HCT116 (cell line): Measurements from ENCODE around the gene DTX1. TPM values are rescaled to one million over a fixed set of nuclear protein-coding genes. Genes with fewer than 3 reads are reported as not detected.

Experiments used
- ATAC-seq: fragments of 200-7000 bp; cut with Tn5 transposase; 2 replicates; pipeline ENCODE4 v1.9.1; 2020; ENCODE audit warnings: mild to moderate bottlenecking, moderate library complexity
- BruUV-seq: library from RNA; stranded (reverse); fragments of 400-500 nt; replicated peaks from 2 replicates; lab custom pipeline; 2021; lab: Mats Ljungman, UMichigan
- CTCF ChIA-PET: fragments of 300-600 bp; sonication (Branson Sonifier 250); formaldehyde crosslinking; loops from one replicate; lab custom pipeline; 2021; ENCODE audit warnings: antibody characterized with exemption; lab: Charles Lee
- POLR2A ChIA-PET: fragments of 300-600, 350-600 bp; sonication (Branson Sonifier 250); formaldehyde crosslinking; loops from one replicate; lab custom pipeline; 2021; ENCODE audit warnings: antibody characterized with exemption; lab: Charles Lee
- RAD21 ChIA-PET, 2 experiments: fragments of 300-600 bp; sonication (Branson Sonifier 250); formaldehyde crosslinking; loops; one replicate each; lab custom pipeline; 2023; ENCODE audit warnings: low total read pairs in 2 of 2; ENCODE audit not compliant: uncharacterized antibody in 2 of 2, unreplicated experiment in 2 of 2, low non-redundant PET in 1 of 2; lab: Charles Lee
- DNase-seq: peaks from one replicate; pipeline ENCODE4 v3.0.0-alpha.2; 2010; ENCODE audit warnings: low read depth, low spot score
- H2AFZ ChIP-seq: fragments of 200-600 bp; shearing (Covaris generic), sonication (generic); 2 replicates; pipeline ENCODE4 v1.6.1; 2017; ENCODE audit warnings: low read depth, mixed run types, mixed read lengths, antibody characterized with exemption, low read length; ENCODE audit not compliant: poor library complexity, severe bottlenecking
- H3K27ac ChIP-seq: 2 replicates; pipeline ENCODE4 v1.5.1; 2012; ENCODE audit warnings: low read depth, low read length
- H3K27me3 ChIP-seq: fragments of 200-600 bp; sonication (generic); 2 replicates; pipeline ENCODE4 v1.6.1; 2016; ENCODE audit warnings: mixed run types, low read length, mixed read lengths; ENCODE audit not compliant: insufficient read depth
- H3K36me3 ChIP-seq, 2 experiments: fragments of 200-500 bp in 1 of 2; fragments of 200-600 bp in 1 of 2; sonication (Bioruptor generic) in 1 of 2; sonication (generic) in 1 of 2; 2 replicates each; pipeline versions ENCODE4 v1.5.1 to v1.6.1; 2014 to 2016; ENCODE audit warnings: low read length in 2 of 2, inconsistent platforms in 1 of 2, mixed read lengths in 1 of 2, mixed run types in 1 of 2; ENCODE audit not compliant: insufficient read depth in 2 of 2, control insufficient read depth in 1 of 2
- H3K4me1 ChIP-seq, 2 experiments: fragments of 200-600 bp in 1 of 2; sonication (generic) in 1 of 2; 2 replicates each; pipeline versions ENCODE4 v1.5.1 to v1.6.1; 2012 to 2017; ENCODE audit warnings: low read length in 2 of 2, inconsistent platforms in 1 of 2, mild to moderate bottlenecking in 1 of 2, mixed read lengths in 1 of 2, mixed run types in 1 of 2, moderate library complexity in 1 of 2; ENCODE audit not compliant: insufficient read depth in 2 of 2, control insufficient read depth in 1 of 2
- H3K4me2 ChIP-seq: fragments of 200-600 bp; sonication (generic); 2 replicates; pipeline ENCODE4 v1.6.1; 2017; ENCODE audit warnings: mixed run types, low read length, mixed read lengths
- H3K4me3 ChIP-seq, 2 experiments: fragments of 200-600 bp in 1 of 2; sonication (generic) in 1 of 2; replicated peaks in 1 of 2; 2 replicates each; pipeline ENCODE4 v1.5.1; 2011 to 2016; ENCODE audit warnings: low read length in 2 of 2, control low read depth in 1 of 2, low read depth in 1 of 2, mild to moderate bottlenecking in 1 of 2, mixed read lengths in 1 of 2, mixed run types in 1 of 2
- H3K79me2 ChIP-seq: fragments of 200-600 bp; sonication (generic); 2 replicates; pipeline ENCODE4 v1.6.1; 2017; ENCODE audit warnings: mild to moderate bottlenecking, mixed run types, low read length, moderate library complexity, mixed read lengths; ENCODE audit not compliant: insufficient read depth
- H3K9ac ChIP-seq: fragments of 200-600 bp; sonication (generic); 2 replicates; pipeline ENCODE4 v1.6.1; 2016; ENCODE audit warnings: low read length, mixed read lengths
- H3K9me2 ChIP-seq: fragments of 200-600 bp; sonication (generic), shearing (Covaris generic); 2 replicates; pipeline ENCODE4 v1.6.1; 2017; ENCODE audit warnings: mixed run types, mild to moderate bottlenecking, moderate library complexity; ENCODE audit not compliant: insufficient read depth
- H3K9me3 ChIP-seq, 2 experiments: fragments of 200-500 bp in 1 of 2; fragments of 200-600 bp in 1 of 2; sonication (Bioruptor generic) in 1 of 2; sonication (generic) in 1 of 2; 2 replicates each; pipeline ENCODE4 v1.6.1; 2014 to 2017; ENCODE audit warnings: low read length in 2 of 2, mixed read lengths in 2 of 2, inconsistent platforms in 1 of 2, low read depth in 1 of 2, mild to moderate bottlenecking in 1 of 2, mixed run types in 1 of 2, moderate library complexity in 1 of 2; ENCODE audit not compliant: control insufficient read depth in 1 of 2, insufficient read depth in 1 of 2
- H4K20me1 ChIP-seq: fragments of 200-600 bp; sonication (generic), shearing (Covaris generic); 2 replicates; pipeline ENCODE4 v1.6.1; 2017; ENCODE audit warnings: mixed run types, mild to moderate bottlenecking, moderate library complexity; ENCODE audit not compliant: insufficient read depth
- CEBPB ChIP-seq: IDR thresholded peaks from 2 replicates; pipeline ENCODE4 v1.6.1; 2012; ENCODE audit warnings: low read depth
- EGR1 ChIP-seq: IDR thresholded peaks from 2 replicates; pipeline ENCODE4 v1.6.1; 2012; ENCODE audit warnings: low read depth
- EZH2phosphoT487 ChIP-seq: fragments of 200-600 bp; IDR thresholded peaks from 2 replicates; pipeline ENCODE4 v1.6.1; 2018; ENCODE audit warnings: antibody characterized with exemption, borderline replicate concordance
- FOSL1 ChIP-seq: IDR thresholded peaks from 2 replicates; pipeline ENCODE4 v1.6.1; 2012; ENCODE audit warnings: low read depth
- JUND ChIP-seq: IDR thresholded peaks from 2 replicates; pipeline ENCODE4 v1.6.1; 2012
- SIN3A ChIP-seq: IDR thresholded peaks from 2 replicates; pipeline ENCODE4 v1.6.1; 2012; ENCODE audit warnings: low read depth
- SP1 ChIP-seq: IDR thresholded peaks from 2 replicates; pipeline ENCODE4 v1.6.1; 2012; ENCODE audit warnings: low read depth
- TCF7L2 ChIP-seq: IDR thresholded peaks from 2 replicates; pipeline ENCODE4 v1.7.0; 2011; ENCODE audit warnings: borderline replicate concordance, inconsistent platforms; ENCODE audit not compliant: insufficient read depth, insufficient read length; ENCODE audit errors: extremely low read depth
- YY1 ChIP-seq: IDR thresholded peaks from 2 replicates; pipeline ENCODE4 v1.6.1; 2011; ENCODE audit warnings: low read length, low read depth, moderate library complexity, mild to moderate bottlenecking; ENCODE audit not compliant: insufficient replicate concordance; ENCODE audit errors: extremely low read depth
- intact Hi-C: fragments of 100-400 bp; cut with micrococcal nuclease; formaldehyde crosslinking; loops from 2 replicates; pipeline ENCODE4 v1.10.0; 2022
- total RNA-seq: library from RNA; stranded (reverse); gene quantifications from one replicate; pipeline ENCODE4 v1.2.1, GENCODE V29; 2021; ENCODE audit not compliant: unreplicated experiment
- TF ChIP-seq, protein P1 (sequence below): IDR thresholded peaks from 2 replicates; pipeline ENCODE4 v1.6.1; 2012
- TF ChIP-seq, protein P2 (sequence below): IDR thresholded peaks from 2 replicates; pipeline ENCODE4 v1.6.1; 2012
- TF ChIP-seq, protein P3 (sequence below): IDR thresholded peaks from 2 replicates; pipeline ENCODE4 v1.6.1; 2012; ENCODE audit warnings: low read depth

DTX1 gene
- total RNA-seq, 1 experiment from 2014 or later: not detected

DNA sequence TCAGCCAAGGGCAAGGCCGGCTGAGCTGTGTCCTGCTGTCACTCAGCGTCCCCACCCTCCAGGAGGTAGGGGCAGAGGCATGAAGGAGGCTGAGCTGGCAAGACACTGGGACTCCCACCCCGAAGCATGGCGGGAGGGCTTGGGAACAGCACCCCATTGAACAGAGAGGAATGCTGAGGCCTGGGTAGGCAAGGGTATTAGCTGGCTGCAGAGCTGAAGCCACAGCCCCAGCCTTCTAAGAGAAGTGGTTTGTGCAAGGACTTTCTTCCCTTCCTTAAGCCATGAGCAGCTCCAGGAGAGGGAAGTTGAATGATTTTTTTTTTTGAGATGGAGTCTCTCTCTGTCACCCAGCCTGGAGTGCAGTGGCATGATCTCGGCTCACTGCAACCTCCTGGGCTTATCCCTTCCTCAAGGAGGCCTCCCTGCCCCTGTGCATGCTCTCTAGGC lies 86.4 kb downstream of the DTX1 start:
- H3K27ac ChIP-seq: no peak overlapping the region
- intact Hi-C loops: no loop called here
- no peak overlapping the region for H3K4me3 ChIP-seq
- H3K4me2 ChIP-seq: no peak overlapping the region
- H3K4me1 ChIP-seq: peaks cover 0 to 12% of the 10 kb centered on the region in 2 experiments; a peak in 1 of 4 replicates
- DNase-seq (no peak), ATAC-seq (no peak; the same call in 1 of the 2 replicates)
- H3K36me3 ChIP-seq: no peaks in the 10 kb centered on the region
- CTCF ChIA-PET: interaction anchor here (1.2 kb wide), 1 partner anchor 10 kb away, joined by 3 read pairs; no protein-coding TSS in a partner anchor
- no TSS peak for BruUV-seq
- H3K79me2 ChIP-seq: no peaks in the 10 kb centered on the region
- no peaks in the 10 kb centered on the region for H3K27me3 ChIP-seq
- H4K20me1 ChIP-seq: no peaks in the 10 kb centered on the region
- H3K9me3 ChIP-seq: no peaks in the 10 kb centered on the region
- RAD21 ChIA-PET: no interaction called here
- no peak overlapping the region for H3K9ac ChIP-seq
- POLR2A ChIA-PET: no interaction called here
- no peaks in the 10 kb centered on the region for H3K9me2 ChIP-seq
- no peak for TF ChIP-seq TCF7L2
- TF ChIP-seq, protein P1, sequence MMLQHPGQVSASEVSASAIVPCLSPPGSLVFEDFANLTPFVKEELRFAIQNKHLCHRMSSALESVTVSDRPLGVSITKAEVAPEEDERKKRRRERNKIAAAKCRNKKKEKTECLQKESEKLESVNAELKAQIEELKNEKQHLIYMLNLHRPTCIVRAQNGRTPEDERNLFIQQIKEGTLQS: no peak
- TF ChIP-seq EGR1: no peak
- TF ChIP-seq, protein P2, sequence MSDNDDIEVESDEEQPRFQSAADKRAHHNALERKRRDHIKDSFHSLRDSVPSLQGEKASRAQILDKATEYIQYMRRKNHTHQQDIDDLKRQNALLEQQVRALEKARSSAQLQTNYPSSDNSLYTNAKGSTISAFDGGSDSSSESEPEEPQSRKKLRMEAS: no peak
- TF ChIP-seq FOSL1: no peak
- TF ChIP-seq YY1: no peak
- TF ChIP-seq, protein P3, sequence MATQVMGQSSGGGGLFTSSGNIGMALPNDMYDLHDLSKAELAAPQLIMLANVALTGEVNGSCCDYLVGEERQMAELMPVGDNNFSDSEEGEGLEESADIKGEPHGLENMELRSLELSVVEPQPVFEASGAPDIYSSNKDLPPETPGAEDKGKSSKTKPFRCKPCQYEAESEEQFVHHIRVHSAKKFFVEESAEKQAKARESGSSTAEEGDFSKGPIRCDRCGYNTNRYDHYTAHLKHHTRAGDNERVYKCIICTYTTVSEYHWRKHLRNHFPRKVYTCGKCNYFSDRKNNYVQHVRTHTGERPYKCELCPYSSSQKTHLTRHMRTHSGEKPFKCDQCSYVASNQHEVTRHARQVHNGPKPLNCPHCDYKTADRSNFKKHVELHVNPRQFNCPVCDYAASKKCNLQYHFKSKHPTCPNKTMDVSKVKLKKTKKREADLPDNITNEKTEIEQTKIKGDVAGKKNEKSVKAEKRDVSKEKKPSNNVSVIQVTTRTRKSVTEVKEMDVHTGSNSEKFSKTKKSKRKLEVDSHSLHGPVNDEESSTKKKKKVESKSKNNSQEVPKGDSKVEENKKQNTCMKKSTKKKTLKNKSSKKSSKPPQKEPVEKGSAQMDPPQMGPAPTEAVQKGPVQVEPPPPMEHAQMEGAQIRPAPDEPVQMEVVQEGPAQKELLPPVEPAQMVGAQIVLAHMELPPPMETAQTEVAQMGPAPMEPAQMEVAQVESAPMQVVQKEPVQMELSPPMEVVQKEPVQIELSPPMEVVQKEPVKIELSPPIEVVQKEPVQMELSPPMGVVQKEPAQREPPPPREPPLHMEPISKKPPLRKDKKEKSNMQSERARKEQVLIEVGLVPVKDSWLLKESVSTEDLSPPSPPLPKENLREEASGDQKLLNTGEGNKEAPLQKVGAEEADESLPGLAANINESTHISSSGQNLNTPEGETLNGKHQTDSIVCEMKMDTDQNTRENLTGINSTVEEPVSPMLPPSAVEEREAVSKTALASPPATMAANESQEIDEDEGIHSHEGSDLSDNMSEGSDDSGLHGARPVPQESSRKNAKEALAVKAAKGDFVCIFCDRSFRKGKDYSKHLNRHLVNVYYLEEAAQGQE: no peak
- no peak for TF ChIP-seq JUND
- no peak for TF ChIP-seq SIN3A
- TF ChIP-seq CEBPB: no peak
- TF ChIP-seq EZH2phosphoT487: no peak
- TF ChIP-seq SP1: no peak
- TF ChIP-seq, all 23 proteins: peak for 0
- no peak overlapping the region for H2AFZ ChIP-seq
